Effector CD8-positive, alpha-beta T cell (primary cell): ENCODE results near the gene GUCY1A2.

Experiments
- DNase-seq: peaks from one replicate; lab custom pipeline; 2025; lab: John Stamatoyannopoulos, UW

Gene GUCY1A2

DNA sequence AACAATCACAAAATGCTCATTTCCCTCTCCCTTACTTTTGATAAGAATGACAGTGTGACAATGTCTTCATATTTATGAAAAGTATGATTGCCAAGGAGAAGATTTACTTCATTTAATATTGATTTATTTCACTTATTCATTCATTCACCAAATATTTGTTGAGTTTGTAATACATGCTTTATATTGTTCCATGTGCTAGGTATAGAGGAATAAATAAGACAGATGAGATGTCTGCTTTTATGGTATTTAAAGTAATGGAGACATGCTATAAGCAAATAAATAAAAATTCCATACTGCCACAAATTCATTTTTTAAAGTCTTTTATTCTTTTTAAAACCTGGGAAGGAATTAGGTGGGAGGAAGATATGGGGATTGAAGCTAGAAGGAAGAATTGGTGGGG is 289.4 kb downstream of the GUCY1A2 start:
- no peak for DNase-seq

DNA sequence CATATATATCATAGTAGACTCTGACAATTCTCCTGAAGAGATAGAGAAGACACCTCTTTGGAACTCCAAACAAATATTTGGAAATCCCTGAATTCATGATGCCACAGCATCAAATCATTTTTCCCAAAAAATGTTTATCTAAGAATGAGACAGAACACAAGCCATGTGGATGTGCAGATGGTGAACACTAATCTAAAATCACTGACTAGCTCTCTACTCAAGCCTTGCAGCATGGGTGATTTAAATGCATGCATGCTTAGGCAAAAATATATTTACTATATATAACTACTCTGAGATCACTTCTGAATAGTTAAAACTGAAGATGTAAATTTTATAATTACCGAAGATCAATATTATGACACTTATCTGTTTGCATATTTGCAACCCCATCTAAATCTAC is 289.9 kb downstream of the GUCY1A2 start:
- DNase-seq = no peak

DNA sequence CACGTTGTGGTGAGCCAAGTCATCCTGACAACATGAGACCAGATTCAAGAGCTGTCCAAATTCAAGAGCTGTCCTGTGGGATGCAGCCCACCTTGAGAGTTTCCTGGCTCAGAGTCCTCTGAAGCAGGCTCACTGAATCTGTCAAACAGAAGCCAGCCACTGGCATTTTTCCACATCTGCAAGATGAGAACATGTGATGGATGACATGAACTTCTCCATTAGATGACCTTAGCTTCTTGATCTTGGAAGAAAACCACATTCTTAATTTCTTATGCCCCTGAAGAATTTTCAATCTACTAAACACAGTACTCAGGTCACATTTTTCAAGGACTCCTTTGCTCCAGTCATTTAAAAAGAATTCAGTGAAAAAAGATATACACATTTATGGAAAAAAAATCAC is 291.0 kb downstream of the GUCY1A2 start:
- no peak for DNase-seq

DNA sequence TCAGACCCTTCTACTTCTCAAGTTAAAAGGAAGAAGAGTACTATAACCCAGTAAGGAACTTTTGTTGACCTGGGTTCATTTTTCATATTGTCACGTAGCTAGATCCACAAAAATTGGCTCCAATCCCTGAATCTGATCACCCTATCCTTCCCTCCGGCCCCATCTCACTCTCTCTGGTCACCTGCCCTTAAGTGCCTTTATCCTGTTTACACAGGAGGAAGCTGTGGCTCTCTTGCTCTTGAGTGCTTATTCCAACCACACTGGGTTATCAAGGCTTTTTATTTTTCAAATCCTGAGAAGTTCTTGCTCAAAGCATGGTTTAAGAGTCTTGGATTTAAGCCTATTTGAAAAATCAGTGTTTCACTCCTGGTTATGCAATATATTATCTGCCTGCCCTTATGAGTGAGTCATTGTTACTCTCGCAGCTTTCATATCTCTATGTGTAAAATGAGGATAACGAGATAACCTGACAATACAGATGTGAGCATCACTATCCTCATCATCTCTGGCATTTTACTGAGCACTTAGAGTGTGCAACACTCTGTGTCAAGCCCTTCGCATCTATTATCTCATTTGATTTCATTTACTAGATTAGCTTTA is 293.9 kb downstream of the GUCY1A2 start:
- DNase-seq = no peak

GRCh38 chr11:106723071-106723470 is 295.2 kb downstream of the GUCY1A2 start:
- DNase-seq = no peak

DNA sequence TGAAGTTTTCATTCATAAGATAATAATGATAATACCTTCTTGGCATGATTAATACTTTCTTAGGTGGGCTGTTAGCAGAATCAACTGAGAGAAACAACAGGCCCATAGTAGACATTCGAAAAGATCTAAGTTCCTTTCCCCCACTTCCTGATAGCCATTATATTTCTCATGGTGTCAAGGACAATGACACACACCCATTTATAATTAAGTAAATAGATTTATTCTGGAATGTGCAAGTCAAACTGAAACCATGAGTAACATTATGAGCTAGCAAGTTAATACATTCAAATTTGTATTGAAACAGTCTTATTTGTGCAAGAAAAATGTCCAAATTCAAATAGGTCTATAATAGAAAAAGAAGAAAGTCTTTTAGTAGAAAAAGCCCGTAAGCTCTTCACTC is 301.1 kb downstream of the GUCY1A2 start:
- DNase-seq = no peak

DNA sequence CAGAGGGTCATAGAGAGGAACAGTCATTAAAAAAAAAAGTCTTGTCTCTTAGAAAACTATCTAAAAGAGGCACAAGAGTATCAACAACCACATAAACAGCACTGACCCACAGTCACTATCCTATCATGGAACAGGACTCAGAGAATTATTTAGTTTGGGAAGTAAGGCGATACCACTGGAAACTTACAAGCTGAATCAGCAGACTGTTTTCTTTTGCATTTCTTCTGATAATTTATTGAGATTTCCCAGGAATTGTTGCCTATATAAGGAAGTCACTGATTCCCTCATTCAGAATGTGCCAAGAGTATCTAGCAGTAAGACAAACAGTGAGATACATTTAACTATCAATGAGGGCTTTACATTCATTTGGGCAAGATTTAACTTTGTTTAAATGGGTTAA is 304.1 kb downstream of the GUCY1A2 start:
- no peak for DNase-seq

GRCh38 chr11:106708348-106708747 is 309.9 kb downstream of the GUCY1A2 start:
- no peak for DNase-seq

DNA sequence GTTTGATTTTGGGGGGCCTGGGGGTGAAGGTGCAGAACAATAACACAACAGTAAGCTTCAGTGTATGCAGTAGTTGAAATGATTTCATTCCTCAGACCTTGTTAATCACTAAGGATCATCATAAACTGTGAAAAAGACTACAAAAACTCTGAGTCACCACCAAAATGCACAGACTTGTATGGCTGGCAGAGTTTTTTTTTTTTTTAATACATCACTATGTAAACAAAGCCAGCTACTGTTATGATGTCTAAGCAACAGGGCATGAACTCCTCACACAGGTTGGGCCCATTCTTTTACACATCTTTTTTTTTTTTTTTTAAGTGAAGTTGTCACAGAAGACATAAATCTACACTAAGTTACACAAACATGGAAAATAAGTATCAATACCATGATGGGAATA is 311.9 kb downstream of the GUCY1A2 start:
- DNase-seq = no peak

GRCh38 chr11:106702805-106703204 is 315.5 kb downstream of the GUCY1A2 start:
- DNase-seq = no peak

- no peak for DNase-seq
Observed at GRCh38 chr11:106697058-106697457, 321.2 kb downstream of the GUCY1A2 start.

GRCh38 chr11:106695506-106695905 is 322.8 kb downstream of the GUCY1A2 start:
- no peak for DNase-seq

DNA sequence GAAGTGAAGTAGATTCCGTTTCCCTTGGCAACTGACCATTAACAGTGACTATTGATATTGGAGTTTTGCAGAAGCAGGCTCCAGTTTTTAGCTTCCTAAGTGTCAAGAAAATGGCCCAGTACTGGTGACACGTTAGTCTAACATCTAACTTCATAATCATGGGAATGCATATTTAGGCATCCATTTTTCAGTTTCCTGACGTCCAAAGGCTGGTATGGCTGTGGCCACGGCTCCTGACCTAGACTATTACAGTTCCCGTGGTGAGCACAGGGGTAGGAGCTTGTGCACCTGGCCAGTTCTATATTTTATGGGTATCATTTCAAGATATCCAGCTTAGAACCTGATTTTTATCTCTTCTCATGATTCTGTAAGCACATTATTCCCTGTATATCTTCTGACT is 323.8 kb downstream of the GUCY1A2 start:
- no peak for DNase-seq

- DNase-seq = no peak
Observed at GRCh38 chr11:106691807-106692365, 326.4 kb downstream of the GUCY1A2 start.

DNA sequence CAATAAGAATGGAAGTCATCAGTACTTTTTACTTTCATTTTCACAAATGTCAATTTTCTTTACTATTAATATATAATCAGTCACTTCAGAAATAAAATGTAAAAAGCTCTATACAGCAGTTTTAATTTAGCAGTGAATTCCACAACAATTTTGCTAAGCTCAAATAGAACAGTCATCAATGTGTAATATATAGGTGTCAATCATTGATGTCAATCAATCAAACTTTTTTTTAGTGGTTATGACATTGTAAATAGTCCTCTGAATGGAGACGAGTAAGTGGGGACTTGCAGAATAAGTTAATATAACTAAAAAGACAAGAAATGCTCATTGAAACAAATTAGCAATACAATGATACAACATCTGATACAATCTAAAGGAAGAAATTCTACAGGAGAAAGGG is 327.4 kb downstream of the GUCY1A2 start:
- no peak for DNase-seq

DNA sequence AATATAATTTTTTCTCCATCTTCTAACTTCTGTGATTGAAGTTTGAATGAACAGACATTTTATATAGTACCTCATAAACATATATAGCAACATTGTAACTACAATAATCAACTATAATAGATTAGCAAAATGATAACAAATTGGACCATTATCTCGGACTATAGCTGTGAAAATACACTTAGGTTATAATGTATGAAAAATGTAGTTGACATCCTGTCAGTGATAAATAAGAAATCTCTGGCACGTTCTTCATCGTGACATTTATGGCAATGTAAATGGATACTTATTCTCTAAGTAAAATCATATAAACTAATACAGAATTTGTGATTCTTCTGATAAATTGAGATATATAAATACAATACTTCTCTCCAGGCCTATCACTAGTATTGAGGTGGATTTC is 333.3 kb downstream of the GUCY1A2 start:
- no peak for DNase-seq

DNA sequence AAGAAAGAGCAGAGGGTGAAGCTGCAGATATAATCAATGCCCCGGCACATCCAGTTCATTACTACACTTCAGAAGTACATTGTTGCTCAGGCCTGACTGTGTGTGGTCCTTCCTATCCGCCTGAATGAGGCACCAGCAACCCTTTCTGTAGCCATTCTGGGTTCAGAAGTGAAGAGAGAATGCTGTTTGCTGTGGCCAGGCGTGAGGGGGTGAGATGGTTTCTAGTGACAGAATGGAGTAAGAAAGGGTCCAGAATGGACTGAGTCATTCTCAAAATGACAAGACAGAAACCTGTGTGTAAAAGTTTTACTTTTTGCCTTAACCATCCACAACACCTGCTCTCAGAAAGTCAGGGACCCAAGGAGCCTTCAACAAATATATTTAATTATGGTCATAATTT is 334.8 kb downstream of the GUCY1A2 start:
- no peak for DNase-seq

- DNase-seq = no peak
Observed at GRCh38 chr11:106681435-106681834, 336.8 kb downstream of the GUCY1A2 start.

DNA sequence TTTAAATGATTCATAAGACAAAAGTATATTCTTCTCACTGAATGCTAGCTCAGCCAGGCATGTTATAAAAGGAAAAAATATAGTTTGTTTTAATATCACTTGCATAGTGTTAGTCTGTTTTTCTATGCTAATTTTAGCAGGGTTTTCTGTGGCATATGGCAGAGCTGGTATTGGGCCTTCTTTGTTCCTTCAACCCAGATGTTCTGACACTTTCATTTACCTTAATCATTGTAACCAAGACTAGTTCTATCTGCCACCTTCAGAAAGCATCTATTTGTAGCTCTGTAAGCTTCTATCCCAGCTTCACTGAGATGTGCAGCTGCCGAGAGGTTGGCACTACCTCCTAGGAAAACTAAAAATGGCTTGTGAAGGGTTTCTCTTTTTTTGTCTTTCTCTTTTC is 338.7 kb downstream of the GUCY1A2 start:
- no peak for DNase-seq

DNA sequence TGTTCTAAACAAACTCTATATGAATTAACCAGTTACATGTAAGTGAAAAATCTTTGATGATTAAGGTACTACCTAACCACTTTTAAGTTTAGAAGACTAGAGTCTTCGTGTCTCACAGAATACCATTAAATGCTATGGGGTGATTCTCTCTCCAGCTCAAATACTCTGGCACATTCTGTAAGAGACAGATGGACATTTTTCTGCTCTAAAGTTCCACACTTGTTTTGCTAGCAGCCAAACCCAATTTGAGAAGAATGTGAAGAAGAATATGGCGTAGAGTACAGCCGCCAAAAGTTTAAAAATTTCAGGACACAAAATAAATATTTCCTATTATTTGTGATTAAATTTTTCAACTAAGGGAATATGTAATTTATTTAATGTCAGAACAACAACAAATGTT is 339.1 kb downstream of the GUCY1A2 start:
- DNase-seq = no peak

DNA sequence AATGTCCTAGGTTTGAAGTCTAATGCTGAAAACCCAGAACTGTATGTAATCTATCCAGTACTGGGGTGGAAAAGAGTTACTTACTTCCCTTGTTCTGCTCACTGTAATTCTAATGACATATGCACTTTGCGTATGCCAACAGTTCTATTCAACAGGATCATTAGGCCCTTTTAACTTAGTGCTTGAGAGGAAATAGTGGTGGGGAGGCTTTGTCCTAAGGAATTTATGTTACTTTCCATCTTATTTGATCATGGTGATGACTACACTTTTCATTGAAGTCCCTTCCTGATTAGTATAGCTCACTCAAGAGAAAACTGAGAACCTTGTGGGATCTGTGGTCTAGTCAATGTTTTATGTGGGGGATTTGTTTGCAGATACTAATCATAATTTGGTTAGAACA is 348.2 kb downstream of the GUCY1A2 start:
- no peak for DNase-seq

GRCh38 chr11:106668147-106668546 is 350.1 kb downstream of the GUCY1A2 start:
- no peak for DNase-seq

DNA sequence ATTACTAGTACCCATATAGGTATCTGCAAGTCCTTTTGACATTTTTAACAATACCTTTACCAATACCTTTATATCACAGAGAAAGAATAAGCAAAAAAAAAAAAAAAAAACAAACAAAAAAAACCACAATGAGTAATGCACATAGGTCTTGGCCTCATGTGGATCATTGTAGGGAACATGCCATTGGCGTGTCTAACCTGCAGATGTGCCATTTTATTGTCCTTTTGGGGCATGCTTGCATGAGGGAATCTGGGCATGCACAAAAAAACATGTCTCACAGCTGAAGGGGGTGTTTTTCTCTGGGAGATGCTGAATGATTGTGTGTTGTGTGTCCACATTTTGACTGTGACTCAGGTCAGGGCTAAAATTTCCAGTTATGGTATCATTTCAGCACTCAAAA is 361.6 kb downstream of the GUCY1A2 start:
- no peak for DNase-seq

GRCh38 chr11:106644824-106645223 is 373.5 kb downstream of the GUCY1A2 start:
- no peak for DNase-seq
